ENCODE results near the gene GALNT2.
A peak's percentile ranks its signal among the peaks of the same experiment; 100 is the strongest.

GALNT2 gene

GRCh38 chr1:230176871-230177411, 109.9 kb downstream of the GALNT2 start:
- H3K9me3 Mint-ChIP-seq: no peaks in the 10 kb centered on the region
- H3K27ac Mint-ChIP-seq: no peak overlapping the region
- no peak overlapping the region for H3K4me3 Mint-ChIP-seq
- H3K36me3 Mint-ChIP-seq (ENCODE audit: low read depth): peaks cover 47% of the 10 kb centered on the region
- H3K27me3 Mint-ChIP-seq: no peaks in the 10 kb centered on the region
- peaks cover 48% of the 10 kb centered on the region for H3K4me1 Mint-ChIP-seq (ENCODE audit: low read depth)

GRCh38 chr1:230179249-230179648, 112.2 kb downstream of the GALNT2 start:
- Mint-ChIP-seq H3K27ac (no peak overlapping the region), H3K4me1 (ENCODE audit: low read depth) (peaks cover 40% of the 10 kb centered on the region), H3K9me3 (no peaks in the 10 kb centered on the region), H3K36me3 (ENCODE audit: low read depth) (peaks cover 59% of the 10 kb centered on the region), H3K4me3 (no peak overlapping the region), H3K27me3 (no peaks in the 10 kb centered on the region)

- Mint-ChIP-seq H3K27ac (peak overlapping the region; percentile 86), H3K4me1 (ENCODE audit: low read depth) (peaks cover 62% of the 10 kb centered on the region), H3K27me3 (no peaks in the 10 kb centered on the region), H3K9me3 (peaks cover 5% of the 10 kb centered on the region), H3K36me3 (ENCODE audit: low read depth) (peaks cover 69% of the 10 kb centered on the region), H3K4me3 (no peak overlapping the region)
These were observed 118.3 kb downstream of the GALNT2 start for GRCh38 chr1:230185076-230186001.

GRCh38 chr1:230186003-230186863, 119.2 kb downstream of the GALNT2 start:
- peaks cover 68% of the 10 kb centered on the region for H3K36me3 Mint-ChIP-seq (ENCODE audit: low read depth)
- H3K4me1 Mint-ChIP-seq (ENCODE audit: low read depth): peaks cover 67% of the 10 kb centered on the region
- peak overlapping the region; percentile 86 for H3K27ac Mint-ChIP-seq
- no peak overlapping the region for H3K4me3 Mint-ChIP-seq
- H3K9me3 Mint-ChIP-seq: peaks cover 5% of the 10 kb centered on the region
- H3K27me3 Mint-ChIP-seq: no peaks in the 10 kb centered on the region

- peaks cover 5% of the 10 kb centered on the region for H3K9me3 Mint-ChIP-seq
- peak overlapping the region; percentile 56 for H3K27ac Mint-ChIP-seq
- peaks cover 62% of the 10 kb centered on the region for H3K36me3 Mint-ChIP-seq (ENCODE audit: low read depth)
- peaks cover 65% of the 10 kb centered on the region for H3K4me1 Mint-ChIP-seq (ENCODE audit: low read depth)
- no peak overlapping the region for H3K4me3 Mint-ChIP-seq
- H3K27me3 Mint-ChIP-seq: no peaks in the 10 kb centered on the region
These were observed 119.8 kb downstream of the GALNT2 start for GRCh38 chr1:230186874-230187273.

- peak overlapping the region; percentile 56 for H3K27ac Mint-ChIP-seq
- H3K36me3 Mint-ChIP-seq (ENCODE audit: low read depth): peaks cover 62% of the 10 kb centered on the region
- peaks cover 5% of the 10 kb centered on the region for H3K9me3 Mint-ChIP-seq
- no peak overlapping the region for H3K4me3 Mint-ChIP-seq
- H3K4me1 Mint-ChIP-seq (ENCODE audit: low read depth): peaks cover 68% of the 10 kb centered on the region
- no peaks in the 10 kb centered on the region for H3K27me3 Mint-ChIP-seq
These were observed 120.3 kb downstream of the GALNT2 start for GRCh38 chr1:230187290-230187689.

- H3K9me3 Mint-ChIP-seq: peaks cover 5% of the 10 kb centered on the region
- H3K4me3 Mint-ChIP-seq: no peak overlapping the region
- H3K27me3 Mint-ChIP-seq: no peaks in the 10 kb centered on the region
- H3K36me3 Mint-ChIP-seq (ENCODE audit: low read depth): peaks cover 52% of the 10 kb centered on the region
- H3K4me1 Mint-ChIP-seq (ENCODE audit: low read depth): peaks cover 66% of the 10 kb centered on the region
- H3K27ac Mint-ChIP-seq: no peak overlapping the region
These were observed 121.8 kb downstream of the GALNT2 start for GRCh38 chr1:230188826-230189225.

GRCh38 chr1:230189341-230189740, 122.3 kb downstream of the GALNT2 start:
- peaks cover 50% of the 10 kb centered on the region for H3K36me3 Mint-ChIP-seq (ENCODE audit: low read depth)
- no peak overlapping the region for H3K27ac Mint-ChIP-seq
- H3K4me3 Mint-ChIP-seq: no peak overlapping the region
- H3K9me3 Mint-ChIP-seq: peaks cover 5% of the 10 kb centered on the region
- peaks cover 61% of the 10 kb centered on the region for H3K4me1 Mint-ChIP-seq (ENCODE audit: low read depth)
- H3K27me3 Mint-ChIP-seq: no peaks in the 10 kb centered on the region

- Mint-ChIP-seq H3K9me3 (peaks cover under 1% of the 10 kb centered on the region), H3K36me3 (ENCODE audit: low read depth) (peaks cover 45% of the 10 kb centered on the region), H3K4me1 (ENCODE audit: low read depth) (peaks cover 56% of the 10 kb centered on the region), H3K4me3 (no peak overlapping the region), H3K27ac (no peak overlapping the region), H3K27me3 (no peaks in the 10 kb centered on the region)
These were observed 122.8 kb downstream of the GALNT2 start for GRCh38 chr1:230189824-230190223.

- H3K4me3 Mint-ChIP-seq: no peak overlapping the region
- H3K36me3 Mint-ChIP-seq (ENCODE audit: low read depth): peaks cover 35% of the 10 kb centered on the region
- H3K4me1 Mint-ChIP-seq (ENCODE audit: low read depth): peaks cover 42% of the 10 kb centered on the region
- no peaks in the 10 kb centered on the region for H3K27me3 Mint-ChIP-seq
- peak overlapping the region; percentile 39 for H3K27ac Mint-ChIP-seq
- no peaks in the 10 kb centered on the region for H3K9me3 Mint-ChIP-seq
These were observed 124.2 kb downstream of the GALNT2 start for GRCh38 chr1:230191079-230191804.

- H3K36me3 Mint-ChIP-seq (ENCODE audit: low read depth): peaks cover 31% of the 10 kb centered on the region
- H3K4me3 Mint-ChIP-seq: no peak overlapping the region
- peaks cover 36% of the 10 kb centered on the region for H3K4me1 Mint-ChIP-seq (ENCODE audit: low read depth)
- H3K9me3 Mint-ChIP-seq: no peaks in the 10 kb centered on the region
- no peaks in the 10 kb centered on the region for H3K27me3 Mint-ChIP-seq
- H3K27ac Mint-ChIP-seq: no peak overlapping the region
These were observed 124.8 kb downstream of the GALNT2 start for GRCh38 chr1:230191855-230192254.

GRCh38 chr1:230194525-230194924, 127.5 kb downstream of the GALNT2 start:
- no peak overlapping the region for H3K4me3 Mint-ChIP-seq
- no peaks in the 10 kb centered on the region for H3K9me3 Mint-ChIP-seq
- no peaks in the 10 kb centered on the region for H3K27me3 Mint-ChIP-seq
- H3K4me1 Mint-ChIP-seq (ENCODE audit: low read depth): peaks cover 16% of the 10 kb centered on the region
- H3K36me3 Mint-ChIP-seq (ENCODE audit: low read depth): peaks cover 26% of the 10 kb centered on the region
- H3K27ac Mint-ChIP-seq: no peak overlapping the region

GRCh38 chr1:230195199-230195598, 128.2 kb downstream of the GALNT2 start:
- Mint-ChIP-seq H3K9me3 (no peaks in the 10 kb centered on the region), H3K36me3 (ENCODE audit: low read depth) (peaks cover 24% of the 10 kb centered on the region), H3K4me1 (ENCODE audit: low read depth) (peaks cover 16% of the 10 kb centered on the region), H3K4me3 (no peak overlapping the region), H3K27me3 (no peaks in the 10 kb centered on the region), H3K27ac (no peak overlapping the region)

- Mint-ChIP-seq H3K4me1 (ENCODE audit: low read depth) (peaks cover 13% of the 10 kb centered on the region), H3K27ac (peak overlapping the region; percentile 52), H3K9me3 (no peaks in the 10 kb centered on the region), H3K4me3 (no peak overlapping the region), H3K27me3 (no peaks in the 10 kb centered on the region), H3K36me3 (ENCODE audit: low read depth) (peaks cover 16% of the 10 kb centered on the region)
These were observed 129.0 kb downstream of the GALNT2 start for GRCh38 chr1:230196077-230196476.
